CD4-positive, alpha-beta T cell treated with Interferon alpha-2 for 1 hour (primary cell): ENCODE results near the gene DCP1A.
"Not testable (repeated sequence)": the region's sequence is repeated elsewhere in the genome, so short reads cannot be mapped to it uniquely, and the experiment has no call there.

Experiments
- DNase-seq, 2 donors: peaks; one replicate each; pipeline ENCODE4 v3.0.0-alpha.2; 2020 to 2022

Gene DCP1A

GRCh38 chr3:53347261-53348064 lies at the start of gene DCP1A:
Gene DCP1A, minus strand, starts transcription at chr3:53347543. Its CDS starts 26 bp downstream, at chr3:53347517.
- peak; percentile 94 to 96 for DNase-seq

GRCh38 chr3:53384465-53385423 lies 37.4 kb upstream of the DCP1A start:
- DNase-seq, result no peak

- DNase-seq, result no peak
Observed at GRCh38 chr3:53382106-53382505, 34.8 kb upstream of the DCP1A start.

GRCh38 chr3:53380306-53380705 lies 33.0 kb upstream of the DCP1A start:
- DNase-seq, result no peak

GRCh38 chr3:53379898-53380297 lies 32.6 kb upstream of the DCP1A start:
- DNase-seq, result no peak

GRCh38 chr3:53377794-53378193 lies 30.5 kb upstream of the DCP1A start:
- no peak for DNase-seq

- no peak for DNase-seq
Observed at GRCh38 chr3:53376679-53377078, 29.3 kb upstream of the DCP1A start.

GRCh38 chr3:53375019-53375418 lies 27.7 kb upstream of the DCP1A start:
- DNase-seq, result peak; percentile 32 to 50

GRCh38 chr3:53370719-53371118 lies 23.4 kb upstream of the DCP1A start:
- DNase-seq, result not testable (repeated sequence)

- no peak for DNase-seq
Observed at GRCh38 chr3:53361852-53362251, 14.5 kb upstream of the DCP1A start.

- no peak for DNase-seq
Observed at GRCh38 chr3:53357458-53357857, 10.1 kb upstream of the DCP1A start.

- DNase-seq, result no peak
Observed at GRCh38 chr3:53354945-53355498, 7.7 kb upstream of the DCP1A start.

- DNase-seq, result no peak
Observed at GRCh38 chr3:53353202-53353601, 5.9 kb upstream of the DCP1A start.

- peak in 1 of 2 donors; percentile 30 for DNase-seq
Observed at GRCh38 chr3:53350652-53351051, 3.3 kb upstream of the DCP1A start.

- DNase-seq, result not testable (repeated sequence)
Observed at GRCh38 chr3:53348118-53348517, 775 bp upstream of the DCP1A start.

- DNase-seq, result no peak
Observed at GRCh38 chr3:53346922-53347260, 452 bp downstream of the DCP1A start.

GRCh38 chr3:53346514-53346913 lies 829 bp downstream of the DCP1A start:
- DNase-seq, result peak in 1 of 2 donors; percentile 18

- DNase-seq, result no peak
Observed at GRCh38 chr3:53342353-53342752, 5.0 kb downstream of the DCP1A start.

- no peak for DNase-seq
Observed at GRCh38 chr3:53337167-53337940, 10.0 kb downstream of the DCP1A start.

- DNase-seq, result no peak
Observed at GRCh38 chr3:53334742-53335141, 12.6 kb downstream of the DCP1A start.

- DNase-seq, result no peak
Observed at GRCh38 chr3:53331871-53332270, 15.5 kb downstream of the DCP1A start.

- no peak for DNase-seq
Observed at GRCh38 chr3:53329897-53330296, 17.4 kb downstream of the DCP1A start.

- DNase-seq, result no peak
Observed at GRCh38 chr3:53328746-53329145, 18.6 kb downstream of the DCP1A start.
